HG03196 (cell line): ENCODE measurements around the gene RPS28.
A peak's percentile ranks its signal among the peaks of the same experiment; 100 is the strongest.
"Not testable (repeated sequence)": the region's sequence is repeated elsewhere in the genome, so short reads cannot be mapped to it uniquely, and the experiment has no call there.

Source experiments
- ATAC-seq: cut with Tn5 transposase; IDR thresholded peaks from one replicate; pipeline ENCODE4 v1.9.1; 2021; ENCODE audit not compliant: unreplicated experiment

Gene RPS28

GRCh38 chr19:8340341-8341096, 19.2 kb downstream of the RPS28 start:
- no peak for ATAC-seq

- ATAC-seq: not testable (repeated sequence)
Observed at GRCh38 chr19:8341504-8341903, 20.2 kb downstream of the RPS28 start.

GRCh38 chr19:8342316-8342683, 21.0 kb downstream of the RPS28 start:
- ATAC-seq: no peak

GRCh38 chr19:8342684-8343482, 21.6 kb downstream of the RPS28 start, which contains the start of gene KANK3:
KANK3 (minus strand) TSS chr19:8343262; CDS start chr19:8337828, 5,434 bp downstream.
- ATAC-seq: peak; percentile 91

- no peak for ATAC-seq
Observed at GRCh38 chr19:8343483-8343844, 22.2 kb downstream of the RPS28 start.

- not testable (repeated sequence) for ATAC-seq
Observed at GRCh38 chr19:8349629-8350372, 28.5 kb downstream of the RPS28 start.

GRCh38 chr19:8352134-8352827, 31.0 kb downstream of the RPS28 start:
- no peak for ATAC-seq

- not testable (repeated sequence) for ATAC-seq
Observed at GRCh38 chr19:8352845-8353244, 31.5 kb downstream of the RPS28 start.

GRCh38 chr19:8355631-8356402, 34.5 kb downstream of the RPS28 start:
- no peak for ATAC-seq

- ATAC-seq: no peak
Observed at GRCh38 chr19:8357007-8357521, 35.8 kb downstream of the RPS28 start.

GRCh38 chr19:8358948-8359347, 37.7 kb downstream of the RPS28 start:
- no peak for ATAC-seq

GRCh38 chr19:8360196-8360595, 38.9 kb downstream of the RPS28 start:
- no peak for ATAC-seq

- no peak for ATAC-seq
Observed at GRCh38 chr19:8361921-8362793, 40.9 kb downstream of the RPS28 start.

- no peak for ATAC-seq
Observed at GRCh38 chr19:8363803-8364771, 42.8 kb downstream of the RPS28 start, which contains the start of gene ANGPTL4. ANGPTL4 (plus strand) TSS chr19:8364155; CDS start chr19:8364322, 167 bp downstream.

- ATAC-seq: no peak
Observed at GRCh38 chr19:8366121-8366581, 44.9 kb downstream of the RPS28 start.

- no peak for ATAC-seq
Observed at GRCh38 chr19:8366961-8367326, 45.6 kb downstream of the RPS28 start.

GRCh38 chr19:8367327-8368001, 46.2 kb downstream of the RPS28 start:
- ATAC-seq: no peak
